HG03159 (cell line): Measurements from ENCODE around the gene RASSF4.

Source experiments
- ATAC-seq: cut with Tn5 transposase; IDR thresholded peaks from one replicate; pipeline ENCODE4 v1.9.1; 2021; ENCODE audit warnings: mild to moderate bottlenecking, moderate library complexity; ENCODE audit not compliant: unreplicated experiment

The RASSF4 gene

GRCh38 chr10:44947371-44948152, 12.0 kb upstream of the RASSF4 start:
- peak; percentile 55 for ATAC-seq

- no peak for ATAC-seq
These were observed 11.0 kb upstream of the RASSF4 start for GRCh38 chr10:44948642-44949041.

- no peak for ATAC-seq
These were observed 10.3 kb upstream of the RASSF4 start for GRCh38 chr10:44949127-44949802.

GRCh38 chr10:44949915-44950314, 9.7 kb upstream of the RASSF4 start:
- no peak for ATAC-seq

GRCh38 chr10:44950326-44951225, 9.0 kb upstream of the RASSF4 start:
- no peak for ATAC-seq

- no peak for ATAC-seq
These were observed 7.9 kb upstream of the RASSF4 start for GRCh38 chr10:44951576-44952226.

- no peak for ATAC-seq
These were observed 6.8 kb upstream of the RASSF4 start for GRCh38 chr10:44952779-44953231.

GRCh38 chr10:44954042-44954441, 5.6 kb upstream of the RASSF4 start:
- ATAC-seq: no peak

GRCh38 chr10:44954962-44955361, 4.6 kb upstream of the RASSF4 start:
- ATAC-seq: no peak

- ATAC-seq: no peak
These were observed 4.1 kb upstream of the RASSF4 start for GRCh38 chr10:44955413-44956070.

- ATAC-seq: no peak
These were observed 3.4 kb upstream of the RASSF4 start for GRCh38 chr10:44956226-44956625.

- no peak for ATAC-seq
These were observed 2.6 kb upstream of the RASSF4 start for GRCh38 chr10:44956717-44957706.

GRCh38 chr10:44958196-44958897, 1.3 kb upstream of the RASSF4 start:
- no peak for ATAC-seq

- no peak for ATAC-seq
These were observed 730 bp upstream of the RASSF4 start for GRCh38 chr10:44958898-44959246.

GRCh38 chr10:44960088-44960460, 472 bp downstream of the RASSF4 start:
- ATAC-seq: no peak

GRCh38 chr10:44960482-44961229, 1.1 kb downstream of the RASSF4 start:
- ATAC-seq: no peak

GRCh38 chr10:44961230-44961571, 1.6 kb downstream of the RASSF4 start:
- ATAC-seq: no peak
